ENCODE data around the gene NOL3.

DNA sequence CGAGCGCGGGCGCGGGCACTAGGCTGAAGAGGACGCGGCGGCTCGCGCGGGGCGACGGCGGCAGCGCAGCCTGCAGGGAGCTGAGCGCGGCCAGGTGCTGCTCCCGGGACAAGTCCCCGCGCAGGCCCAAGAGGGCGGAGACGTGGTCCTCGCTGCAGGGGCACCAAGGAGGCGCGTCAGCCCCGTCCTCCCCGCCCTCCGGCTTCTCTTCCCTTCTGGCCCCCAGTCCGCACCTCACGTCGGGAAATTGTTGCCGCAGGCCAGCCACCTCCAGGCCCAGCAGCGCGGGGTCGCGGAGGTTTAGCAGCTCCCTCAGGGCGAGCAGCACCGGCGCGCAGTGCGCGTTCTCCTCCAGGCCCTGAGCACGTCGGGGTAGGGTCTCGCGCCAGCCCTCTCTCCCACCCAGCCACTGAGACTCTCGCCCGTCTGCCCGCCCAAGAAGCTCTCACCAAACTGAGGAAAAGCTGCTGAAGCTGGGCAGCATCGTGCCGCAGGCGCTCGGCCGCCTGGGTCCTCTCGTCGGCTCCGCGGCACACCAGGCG lies 14.2 kb downstream of the NOL3 start:
- TF ChIP-seq, protein P1, sequence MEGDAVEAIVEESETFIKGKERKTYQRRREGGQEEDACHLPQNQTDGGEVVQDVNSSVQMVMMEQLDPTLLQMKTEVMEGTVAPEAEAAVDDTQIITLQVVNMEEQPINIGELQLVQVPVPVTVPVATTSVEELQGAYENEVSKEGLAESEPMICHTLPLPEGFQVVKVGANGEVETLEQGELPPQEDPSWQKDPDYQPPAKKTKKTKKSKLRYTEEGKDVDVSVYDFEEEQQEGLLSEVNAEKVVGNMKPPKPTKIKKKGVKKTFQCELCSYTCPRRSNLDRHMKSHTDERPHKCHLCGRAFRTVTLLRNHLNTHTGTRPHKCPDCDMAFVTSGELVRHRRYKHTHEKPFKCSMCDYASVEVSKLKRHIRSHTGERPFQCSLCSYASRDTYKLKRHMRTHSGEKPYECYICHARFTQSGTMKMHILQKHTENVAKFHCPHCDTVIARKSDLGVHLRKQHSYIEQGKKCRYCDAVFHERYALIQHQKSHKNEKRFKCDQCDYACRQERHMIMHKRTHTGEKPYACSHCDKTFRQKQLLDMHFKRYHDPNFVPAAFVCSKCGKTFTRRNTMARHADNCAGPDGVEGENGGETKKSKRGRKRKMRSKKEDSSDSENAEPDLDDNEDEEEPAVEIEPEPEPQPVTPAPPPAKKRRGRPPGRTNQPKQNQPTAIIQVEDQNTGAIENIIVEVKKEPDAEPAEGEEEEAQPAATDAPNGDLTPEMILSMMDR (conservative IDR thresholded peaks at IDR 0.05), result no peak
- TF ChIP-seq ZFX (IDR thresholded peaks at IDR 0.05), result no peak

Data from C4-2B (cell line).